ENCODE data around the gene EMSY.

DNA sequence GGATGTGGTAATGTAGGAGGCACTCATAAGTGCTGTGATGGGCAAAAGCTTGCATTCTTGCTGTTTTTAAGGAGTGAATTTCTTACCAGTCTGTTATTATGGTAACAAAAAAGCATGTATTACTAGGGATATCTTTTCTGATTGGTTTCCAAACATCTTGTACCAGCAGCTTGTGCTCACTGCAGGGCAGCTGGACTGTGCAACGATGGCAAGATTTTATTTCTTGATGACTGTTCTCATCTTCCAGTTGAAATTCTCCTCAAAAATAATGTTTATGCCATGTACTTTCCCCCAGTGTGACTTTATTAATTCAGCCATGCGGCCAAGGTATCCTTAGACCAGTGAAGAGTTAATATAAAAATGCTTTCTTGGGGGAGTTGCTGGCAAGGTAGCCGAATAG is 35.4 kb downstream of the EMSY start:
- TF ChIP-seq CTCF (optimal IDR thresholded peaks at IDR 0.05 in 1 of 3, IDR thresholded peaks at IDR 0.05 in 1 of 3, conservative IDR thresholded peaks at IDR 0.05 in 1 of 3; ENCODE audit: extremely low read depth in 1 of 3, insufficient read depth in 2 of 3, low read length in 3 of 3) (no peak), EZH2 (IDR thresholded peaks at IDR 0.05; ENCODE audit: low read length) (no peak)

Measured in keratinocyte (primary cell).